Measurements from ENCODE around the gene FBXO46. TPM values are rescaled to one million over a fixed set of nuclear protein-coding genes. Genes with fewer than 3 reads are reported as not detected.
"Not testable (repeated sequence)": the region's sequence is repeated elsewhere in the genome, so short reads cannot be mapped to it uniquely, and the experiment has no call there.

Gene FBXO46
- total RNA-seq, 1 donor from 2014 or later: 23.6 TPM

GRCh38 chr19:45705710-45706415 is 24.8 kb downstream of the FBXO46 start:
- DNase-seq (ENCODE audit: low spot score) (no peak), ATAC-seq (no peak)
- intact Hi-C loops (cut with DNase I): no loop called here

- DNase-seq (ENCODE audit: low spot score): no peak
- no peak for ATAC-seq
- intact Hi-C loops (cut with DNase I): no loop called here
These were observed 25.6 kb downstream of the FBXO46 start for GRCh38 chr19:45705115-45705514.

GRCh38 chr19:45701676-45702075 is 29.0 kb downstream of the FBXO46 start:
- no peak for ATAC-seq
- intact Hi-C loops (cut with DNase I): no loop called here

GRCh38 chr19:45693106-45693788 is 37.4 kb downstream of the FBXO46 start:
- intact Hi-C loops (cut with DNase I): loop anchor here (10.0 kb wide), 1 partner anchor 72 kb away; the partner anchor contains the start of gene SIX5
- ATAC-seq (peak; percentile 9), DNase-seq (ENCODE audit: low spot score) (peak; percentile 89)

More at GRCh38 chr19:45701676-45702075, 29.0 kb downstream of the FBXO46 start:
- no peak for DNase-seq (ENCODE audit: low spot score)

GRCh38 chr19:45692187-45693105 is 38.2 kb downstream of the FBXO46 start, which contains the start of gene QPCTL:
TSS of gene QPCTL (plus strand) at chr19:45692666. CDS start at chr19:45692704, 38 bp downstream.
- intact Hi-C loops (cut with DNase I): loop anchor here (10.0 kb wide), 1 partner anchor 72 kb away; the partner anchor contains the start of gene SIX5
- peak; percentile 96 for ATAC-seq
- peak; percentile 97 for DNase-seq (ENCODE audit: low spot score)

GRCh38 chr19:45691516-45692186 is 39.0 kb downstream of the FBXO46 start, which contains the start of gene SNRPD2:
TSS of gene SNRPD2 (minus strand) at chr19:45691953. CDS start at chr19:45691888, 65 bp downstream.
- DNase-seq (ENCODE audit: low spot score) (peak; percentile 96), ATAC-seq (peak; percentile 93)
- intact Hi-C loops (cut with DNase I): loop anchor here (10.0 kb wide), 1 partner anchor 73 kb away; the partner anchor contains the start of gene SIX5

- DNase-seq (ENCODE audit: low spot score) (no peak), ATAC-seq (no peak)
- intact Hi-C loops (cut with DNase I): no loop called here
These were observed 43.1 kb downstream of the FBXO46 start for GRCh38 chr19:45687599-45687998.

- intact Hi-C loops (cut with DNase I); DNase-seq (ENCODE audit: low spot score); ATAC-seq: not testable (repeated sequence)
These were observed 45.7 kb downstream of the FBXO46 start for GRCh38 chr19:45685045-45685444.

GRCh38 chr19:45682908-45683307 is 47.8 kb downstream of the FBXO46 start:
- DNase-seq (ENCODE audit: low spot score) (no peak), ATAC-seq (no peak)
- intact Hi-C loops (cut with DNase I): no loop called here

- intact Hi-C loops (cut with DNase I): no loop called here
- ATAC-seq (no peak), DNase-seq (ENCODE audit: low spot score) (no peak)
These were observed 48.6 kb downstream of the FBXO46 start for GRCh38 chr19:45682117-45682516.

- ATAC-seq: peak; percentile 85
- intact Hi-C loops (cut with DNase I): no loop called here
- peak; percentile 86 for DNase-seq (ENCODE audit: low spot score)
These were observed 49.2 kb downstream of the FBXO46 start for GRCh38 chr19:45681391-45682015.

GRCh38 chr19:45677351-45678230 is 53.1 kb downstream of the FBXO46 start:
- intact Hi-C loops (cut with DNase I): no loop called here
- ATAC-seq (peak; percentile 12), DNase-seq (ENCODE audit: low spot score) (no peak)

- intact Hi-C loops (cut with DNase I): no loop called here
These were observed 53.8 kb downstream of the FBXO46 start for GRCh38 chr19:45676851-45677263.

GRCh38 chr19:45674946-45675345 is 55.8 kb downstream of the FBXO46 start:
- intact Hi-C loops (cut with DNase I): no loop called here
- DNase-seq (ENCODE audit: low spot score): no peak
- no peak for ATAC-seq

More at GRCh38 chr19:45676851-45677263, 53.8 kb downstream of the FBXO46 start:
- ATAC-seq: peak; percentile 19
- DNase-seq (ENCODE audit: low spot score): no peak

GRCh38 chr19:45670670-45671453 is 59.8 kb downstream of the FBXO46 start:
- peak; percentile 74 for DNase-seq (ENCODE audit: low spot score)
- intact Hi-C loops (cut with DNase I): no loop called here
- peak; percentile 43 for ATAC-seq

- intact Hi-C loops (cut with DNase I): no loop called here
- DNase-seq (ENCODE audit: low spot score) (no peak), ATAC-seq (no peak)
These were observed 62.3 kb downstream of the FBXO46 start for GRCh38 chr19:45668342-45668871.
